Chondrocyte (in vitro differentiated cells): ENCODE data around the gene MAML2. TPM values are rescaled to one million over a fixed set of nuclear protein-coding genes. Genes with fewer than 3 reads are reported as not detected.

Source experiments
- DNase-seq: peaks from one replicate; pipeline ENCODE4 v3.0.0; 2021; ENCODE audit warnings: mixed read lengths, low spot score
- H3K27ac Mint-ChIP-seq: one replicate; pipeline ENCODE4 v1.8.0; 2021; ENCODE audit warnings: mild to moderate bottlenecking, moderate library complexity, mixed read lengths; ENCODE audit not compliant: unreplicated experiment
- H3K27me3 Mint-ChIP-seq: 2 replicates; pipeline ENCODE4 v1.8.0; 2021; ENCODE audit warnings: low read depth, mixed read lengths
- H3K36me3 Mint-ChIP-seq: 2 replicates; pipeline ENCODE4 v1.8.0; 2021; ENCODE audit warnings: low read depth, mixed read lengths
- H3K4me1 Mint-ChIP-seq: 2 replicates; pipeline ENCODE4 v1.8.0; 2021; ENCODE audit warnings: low read depth, mild to moderate bottlenecking, mixed read lengths
- H3K4me3 Mint-ChIP-seq: one replicate; pipeline ENCODE4 v1.8.0; 2021; ENCODE audit warnings: mild to moderate bottlenecking, moderate library complexity, mixed read lengths; ENCODE audit not compliant: unreplicated experiment
- H3K9me3 Mint-ChIP-seq: 2 replicates; pipeline ENCODE4 v1.8.0; 2021; ENCODE audit warnings: low read depth, mixed read lengths
- total RNA-seq: library from RNA; stranded (reverse); gene quantifications from 3 replicates; pipeline ENCODE4 v1.2.1, GENCODE V29; 2021
- TF ChIP-seq, protein P1 (sequence below): fragments of 200-600 bp; sonication (generic); IDR thresholded peaks from 2 replicates; pipeline ENCODE4 v1.5.0; 2021; ENCODE audit warnings: antibody characterized with exemption, mild to moderate bottlenecking, moderate library complexity

Gene MAML2
- total RNA-seq, 1 donor from 2014 or later = 19.0 TPM

GRCh38 chr11:96173906-96174305 is 169.1 kb downstream of the MAML2 start:
- no peaks in the 10 kb centered on the region for H3K9me3 Mint-ChIP-seq
- H3K27ac Mint-ChIP-seq = no peak overlapping the region
- H3K27me3 Mint-ChIP-seq = no peaks in the 10 kb centered on the region
- DNase-seq = no peak
- peaks cover 35% of the 10 kb centered on the region for H3K4me1 Mint-ChIP-seq
- H3K4me3 Mint-ChIP-seq = no peak overlapping the region
- H3K36me3 Mint-ChIP-seq = peaks cover 2% of the 10 kb centered on the region
- TF ChIP-seq, protein P1, sequence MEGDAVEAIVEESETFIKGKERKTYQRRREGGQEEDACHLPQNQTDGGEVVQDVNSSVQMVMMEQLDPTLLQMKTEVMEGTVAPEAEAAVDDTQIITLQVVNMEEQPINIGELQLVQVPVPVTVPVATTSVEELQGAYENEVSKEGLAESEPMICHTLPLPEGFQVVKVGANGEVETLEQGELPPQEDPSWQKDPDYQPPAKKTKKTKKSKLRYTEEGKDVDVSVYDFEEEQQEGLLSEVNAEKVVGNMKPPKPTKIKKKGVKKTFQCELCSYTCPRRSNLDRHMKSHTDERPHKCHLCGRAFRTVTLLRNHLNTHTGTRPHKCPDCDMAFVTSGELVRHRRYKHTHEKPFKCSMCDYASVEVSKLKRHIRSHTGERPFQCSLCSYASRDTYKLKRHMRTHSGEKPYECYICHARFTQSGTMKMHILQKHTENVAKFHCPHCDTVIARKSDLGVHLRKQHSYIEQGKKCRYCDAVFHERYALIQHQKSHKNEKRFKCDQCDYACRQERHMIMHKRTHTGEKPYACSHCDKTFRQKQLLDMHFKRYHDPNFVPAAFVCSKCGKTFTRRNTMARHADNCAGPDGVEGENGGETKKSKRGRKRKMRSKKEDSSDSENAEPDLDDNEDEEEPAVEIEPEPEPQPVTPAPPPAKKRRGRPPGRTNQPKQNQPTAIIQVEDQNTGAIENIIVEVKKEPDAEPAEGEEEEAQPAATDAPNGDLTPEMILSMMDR = no peak

GRCh38 chr11:96173422-96173821 is 169.6 kb downstream of the MAML2 start:
- H3K9me3 Mint-ChIP-seq = no peaks in the 10 kb centered on the region
- no peak overlapping the region for H3K4me3 Mint-ChIP-seq
- no peak for DNase-seq
- no peaks in the 10 kb centered on the region for H3K27me3 Mint-ChIP-seq
- no peak overlapping the region for H3K27ac Mint-ChIP-seq
- TF ChIP-seq, protein P1 = no peak
- H3K36me3 Mint-ChIP-seq = peaks cover 2% of the 10 kb centered on the region
- H3K4me1 Mint-ChIP-seq = peaks cover 40% of the 10 kb centered on the region

- no peak for DNase-seq
- no peaks in the 10 kb centered on the region for H3K27me3 Mint-ChIP-seq
- H3K27ac Mint-ChIP-seq = peak overlapping the region; percentile 29
- no peaks in the 10 kb centered on the region for H3K9me3 Mint-ChIP-seq
- H3K36me3 Mint-ChIP-seq = peaks cover 1% of the 10 kb centered on the region
- TF ChIP-seq, protein P1 = no peak
- peaks cover 46% of the 10 kb centered on the region for H3K4me1 Mint-ChIP-seq
- no peak overlapping the region for H3K4me3 Mint-ChIP-seq
Measured at GRCh38 chr11:96172604-96173003, 170.4 kb downstream of the MAML2 start.

GRCh38 chr11:96169250-96169649 is 173.7 kb downstream of the MAML2 start:
- DNase-seq = no peak
- no peaks in the 10 kb centered on the region for H3K36me3 Mint-ChIP-seq
- no peaks in the 10 kb centered on the region for H3K9me3 Mint-ChIP-seq
- H3K4me1 Mint-ChIP-seq = peaks cover 66% of the 10 kb centered on the region
- H3K4me3 Mint-ChIP-seq = no peak overlapping the region
- TF ChIP-seq, protein P1 = no peak
- H3K27me3 Mint-ChIP-seq = no peaks in the 10 kb centered on the region
- peak overlapping the region; percentile 86 for H3K27ac Mint-ChIP-seq

DNA sequence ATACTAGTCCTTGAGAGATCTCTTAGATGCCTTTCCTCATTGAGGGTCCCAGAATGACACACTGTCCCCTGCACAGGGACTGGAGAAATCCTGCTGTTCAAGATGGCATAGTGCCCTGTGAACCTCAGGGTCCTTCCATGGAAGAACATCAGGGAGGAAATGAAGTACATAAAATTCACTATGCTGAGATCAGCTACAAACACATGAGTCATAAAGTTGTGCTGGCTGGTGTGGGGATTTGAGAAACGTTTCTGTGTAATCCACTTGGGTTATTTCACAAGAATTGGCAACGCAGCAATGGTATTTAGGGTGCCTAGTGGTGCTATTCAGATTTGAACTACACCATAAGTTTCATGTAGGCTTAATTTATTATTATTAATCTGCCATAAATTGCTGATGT is 174.4 kb downstream of the MAML2 start:
- Mint-ChIP-seq H3K27ac (peak overlapping the region; percentile 86), H3K4me3 (no peak overlapping the region), H3K27me3 (no peaks in the 10 kb centered on the region), H3K9me3 (no peaks in the 10 kb centered on the region), H3K36me3 (no peaks in the 10 kb centered on the region), H3K4me1 (peaks cover 67% of the 10 kb centered on the region)
- TF ChIP-seq, protein P1 = no peak
- DNase-seq = no peak
